ENCODE results near the gene CSRNP3.

CSRNP3 gene

DNA sequence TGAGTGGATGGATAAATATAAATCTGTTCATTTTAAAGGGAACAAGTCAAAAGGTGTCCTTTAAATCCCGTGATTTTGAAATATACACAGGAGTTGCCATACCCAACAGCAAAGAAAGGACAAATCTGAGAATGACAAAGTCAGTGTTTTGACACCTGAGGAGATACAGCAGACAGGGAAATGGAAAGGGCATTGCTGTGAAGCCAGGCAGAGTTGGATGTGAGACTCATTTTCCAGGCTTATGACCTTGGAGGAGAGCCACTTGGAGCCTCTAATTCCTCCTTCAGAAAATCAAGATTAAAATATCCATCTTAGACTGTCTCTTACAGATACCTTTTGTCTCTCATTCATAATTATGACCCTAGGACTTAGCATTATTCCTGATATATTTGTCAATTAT, 170.0 kb downstream of the CSRNP3 start:
- TF ChIP-seq, protein P1, sequence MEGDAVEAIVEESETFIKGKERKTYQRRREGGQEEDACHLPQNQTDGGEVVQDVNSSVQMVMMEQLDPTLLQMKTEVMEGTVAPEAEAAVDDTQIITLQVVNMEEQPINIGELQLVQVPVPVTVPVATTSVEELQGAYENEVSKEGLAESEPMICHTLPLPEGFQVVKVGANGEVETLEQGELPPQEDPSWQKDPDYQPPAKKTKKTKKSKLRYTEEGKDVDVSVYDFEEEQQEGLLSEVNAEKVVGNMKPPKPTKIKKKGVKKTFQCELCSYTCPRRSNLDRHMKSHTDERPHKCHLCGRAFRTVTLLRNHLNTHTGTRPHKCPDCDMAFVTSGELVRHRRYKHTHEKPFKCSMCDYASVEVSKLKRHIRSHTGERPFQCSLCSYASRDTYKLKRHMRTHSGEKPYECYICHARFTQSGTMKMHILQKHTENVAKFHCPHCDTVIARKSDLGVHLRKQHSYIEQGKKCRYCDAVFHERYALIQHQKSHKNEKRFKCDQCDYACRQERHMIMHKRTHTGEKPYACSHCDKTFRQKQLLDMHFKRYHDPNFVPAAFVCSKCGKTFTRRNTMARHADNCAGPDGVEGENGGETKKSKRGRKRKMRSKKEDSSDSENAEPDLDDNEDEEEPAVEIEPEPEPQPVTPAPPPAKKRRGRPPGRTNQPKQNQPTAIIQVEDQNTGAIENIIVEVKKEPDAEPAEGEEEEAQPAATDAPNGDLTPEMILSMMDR (conservative IDR thresholded peaks at IDR 0.05; ENCODE audit: low read length), result no peak
- TF ChIP-seq EZH2phosphoT487 (IDR thresholded peaks at IDR 0.05; ENCODE audit: borderline replicate concordance), result no peak
- H3K79me2 ChIP-seq (ENCODE audit: insufficient read depth, low read length), result no peaks in the 10 kb centered on the region
- H3K9ac ChIP-seq (ENCODE audit: low read depth, low read length, poor library complexity, severe bottlenecking), result no peak overlapping the region
- H2AFZ ChIP-seq (ENCODE audit: low read length), result no peak overlapping the region
- H4K20me1 ChIP-seq (ENCODE audit: insufficient read depth, low read length, poor library complexity, severe bottlenecking), result no peaks in the 10 kb centered on the region
- no peak overlapping the region for H3K4me3 ChIP-seq (ENCODE audit: low read length, poor library complexity, severe bottlenecking)
- H3K4me2 ChIP-seq (ENCODE audit: low read depth, low read length, poor library complexity, severe bottlenecking), result no peak overlapping the region
- no peaks in the 10 kb centered on the region for H3F3A ChIP-seq (ENCODE audit: low read depth)
- H3K36me3 ChIP-seq (ENCODE audit: insufficient read depth, low read length), result no peaks in the 10 kb centered on the region
- no peaks in the 10 kb centered on the region for H3K9me3 ChIP-seq (ENCODE audit: insufficient read depth, low read depth, low read length)
- H3K4me1 ChIP-seq (ENCODE audit: insufficient read depth, low read length, poor library complexity, severe bottlenecking), result no peaks in the 10 kb centered on the region
- H3K27me3 ChIP-seq (ENCODE audit: insufficient read depth, low read length, poor library complexity, severe bottlenecking), result no peaks in the 10 kb centered on the region
- H3K9me2 ChIP-seq (replicated peaks; ENCODE audit: low read depth, low read length), result no peaks in the 10 kb centered on the region

DNA sequence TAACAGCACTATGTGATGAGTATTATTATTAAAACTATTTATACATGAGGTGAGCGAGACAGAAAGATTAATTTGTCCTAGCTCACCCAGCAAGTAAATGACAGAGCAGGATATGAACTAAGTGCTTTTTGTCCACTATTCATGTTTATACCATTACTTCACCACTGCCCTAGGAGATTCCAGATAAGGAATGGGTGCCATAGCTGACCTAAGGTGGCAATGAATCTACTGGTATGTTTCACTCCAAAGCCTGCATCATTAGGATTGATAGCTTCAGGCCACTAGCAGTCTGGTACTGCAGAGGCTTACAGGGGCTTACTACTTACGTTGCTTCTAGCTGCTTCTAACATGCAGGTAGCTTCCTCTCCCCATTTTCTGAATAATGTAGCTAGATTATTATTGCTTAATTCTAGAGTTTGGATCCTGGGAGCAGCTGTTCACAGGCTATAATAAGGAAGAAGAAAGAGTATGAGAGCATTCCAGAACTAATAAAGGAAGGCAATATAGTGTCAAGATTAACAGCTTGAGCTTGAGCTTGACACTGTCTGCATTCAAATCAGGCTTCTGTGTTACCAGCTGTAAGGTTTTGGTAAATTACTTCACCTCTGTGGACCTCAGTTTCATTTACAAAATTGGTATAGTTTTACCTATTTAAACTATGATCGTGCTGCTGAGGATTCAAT, 170.9 kb downstream of the CSRNP3 start:
- Histone ChIP-seq H4K20me1 (ENCODE audit: insufficient read depth, low read length, poor library complexity, severe bottlenecking) (no peaks in the 10 kb centered on the region), H3F3A (ENCODE audit: low read depth) (no peaks in the 10 kb centered on the region), H3K4me2 (ENCODE audit: low read depth, low read length, poor library complexity, severe bottlenecking) (no peak overlapping the region), H3K36me3 (ENCODE audit: insufficient read depth, low read length) (no peaks in the 10 kb centered on the region), H2AFZ (ENCODE audit: low read length) (no peak overlapping the region), H3K4me1 (ENCODE audit: insufficient read depth, low read length, poor library complexity, severe bottlenecking) (no peaks in the 10 kb centered on the region), H3K9me3 (ENCODE audit: insufficient read depth, low read depth, low read length) (no peaks in the 10 kb centered on the region), H3K9ac (ENCODE audit: low read depth, low read length, poor library complexity, severe bottlenecking) (no peak overlapping the region), H3K4me3 (ENCODE audit: low read length, poor library complexity, severe bottlenecking) (no peak overlapping the region), H3K79me2 (ENCODE audit: insufficient read depth, low read length) (no peaks in the 10 kb centered on the region), H3K27me3 (ENCODE audit: insufficient read depth, low read length, poor library complexity, severe bottlenecking) (no peaks in the 10 kb centered on the region), H3K9me2 (replicated peaks; ENCODE audit: low read depth, low read length) (no peaks in the 10 kb centered on the region)
- TF ChIP-seq, protein P1 (conservative IDR thresholded peaks at IDR 0.05; ENCODE audit: low read length), result no peak
- no peak for TF ChIP-seq EZH2phosphoT487 (IDR thresholded peaks at IDR 0.05; ENCODE audit: borderline replicate concordance)

DNA sequence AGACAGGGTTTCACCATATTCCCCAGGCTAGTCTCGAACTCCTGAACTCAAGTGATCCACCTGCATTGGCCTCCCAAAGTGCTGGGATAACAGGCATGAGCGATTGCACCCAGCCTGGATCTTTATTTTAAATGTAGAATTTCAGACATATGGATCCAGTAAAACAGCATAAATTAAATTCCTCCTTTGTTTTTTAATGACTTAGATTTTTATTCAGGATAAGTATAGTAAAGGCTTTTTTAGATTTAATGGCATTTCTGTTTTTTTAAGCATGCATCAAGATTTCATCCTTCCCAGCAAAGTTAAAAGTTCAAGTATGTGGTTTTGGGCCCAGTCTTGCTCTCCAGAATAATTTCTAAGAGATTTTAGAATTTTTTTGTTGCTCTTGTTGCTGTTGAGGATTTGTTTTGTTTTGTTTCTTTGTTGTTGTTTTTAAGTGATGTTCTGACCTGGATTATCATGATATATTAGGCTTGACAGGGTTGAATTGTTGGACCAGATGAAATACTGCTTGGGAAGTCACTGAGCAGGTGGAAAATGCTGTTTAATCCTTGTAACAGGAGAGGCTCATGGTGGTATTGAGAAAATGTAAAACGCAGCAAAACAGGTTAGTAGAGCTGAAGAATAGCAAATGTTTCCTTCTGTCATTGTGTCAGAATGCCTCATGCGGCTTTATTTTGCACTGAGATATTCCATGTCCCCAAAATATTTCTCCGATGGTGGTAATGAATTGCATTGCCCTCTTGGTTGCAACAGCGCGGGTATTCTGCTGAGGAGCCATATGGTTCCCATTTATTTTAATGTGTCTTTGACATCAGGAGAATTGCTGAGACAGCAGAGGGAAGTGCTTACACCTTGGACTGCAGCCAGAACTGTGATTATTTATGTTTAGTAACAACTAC, 176.7 kb downstream of the CSRNP3 start:
- Histone ChIP-seq H3K79me2 (ENCODE audit: insufficient read depth, low read length) (no peaks in the 10 kb centered on the region), H3K4me1 (ENCODE audit: insufficient read depth, low read length, poor library complexity, severe bottlenecking) (no peaks in the 10 kb centered on the region), H3K4me2 (ENCODE audit: low read depth, low read length, poor library complexity, severe bottlenecking) (no peak overlapping the region), H4K20me1 (ENCODE audit: insufficient read depth, low read length, poor library complexity, severe bottlenecking) (no peaks in the 10 kb centered on the region), H3K9me2 (replicated peaks; ENCODE audit: low read depth, low read length) (no peaks in the 10 kb centered on the region), H3K27me3 (ENCODE audit: insufficient read depth, low read length, poor library complexity, severe bottlenecking) (no peaks in the 10 kb centered on the region), H3K36me3 (ENCODE audit: insufficient read depth, low read length) (no peaks in the 10 kb centered on the region), H3K9ac (ENCODE audit: low read depth, low read length, poor library complexity, severe bottlenecking) (no peak overlapping the region), H3F3A (ENCODE audit: low read depth) (no peaks in the 10 kb centered on the region), H3K4me3 (ENCODE audit: low read length, poor library complexity, severe bottlenecking) (no peak overlapping the region), H3K9me3 (ENCODE audit: insufficient read depth, low read depth, low read length) (no peaks in the 10 kb centered on the region), H2AFZ (ENCODE audit: low read length) (no peak overlapping the region)
- TF ChIP-seq, protein P1 (conservative IDR thresholded peaks at IDR 0.05; ENCODE audit: low read length), result no peak
- TF ChIP-seq EZH2phosphoT487 (IDR thresholded peaks at IDR 0.05; ENCODE audit: borderline replicate concordance), result no peak

All from Loucy (cell line).